Suprapubic skin (tissue), 4 donors: ENCODE measurements around the gene OR14J1.

Source experiments
- CTCF ChIP-seq, 2 donors: fragments of 200-600 bp in 1 of 2; fragments of 450-650 bp in 1 of 2; sonication (generic) in 1 of 2; IDR thresholded peaks; one replicate each; pipeline ENCODE4 v1.5.1; 2016 to 2019; ENCODE audit warnings: antibody characterized with exemption in 2 of 2, mild to moderate bottlenecking in 1 of 2, moderate library complexity in 1 of 2
- EP300 ChIP-seq: sonication (generic); formaldehyde crosslinking; IDR thresholded peaks from one replicate; pipeline ENCODE4 v1.6.1; 2017; ENCODE audit warnings: antibody characterized with exemption
- POLR2AphosphoS5 ChIP-seq, 3 donors: sonication (generic); formaldehyde crosslinking; IDR thresholded peaks; one replicate each; pipeline ENCODE4 v1.6.1; 2017; ENCODE audit warnings: antibody characterized with exemption in 3 of 3

- TF ChIP-seq CTCF (IDR thresholded peaks at IDR 0.05) (no peak), POLR2AphosphoS5 (IDR thresholded peaks at IDR 0.05) (no peak), EP300 (no peak)
These were observed 31.2 kb downstream of the OR14J1 start for GRCh38 chr6:29332676-29333075.
